Glutamatergic neuron (in vitro differentiated cells): ENCODE measurements around the gene ETF1. TPM values are rescaled to one million over a fixed set of nuclear protein-coding genes. Genes with fewer than 3 reads are reported as not detected.

ENCODE experiments used
- DNase-seq: peaks from one replicate; pipeline ENCODE4 v3.0.0; 2022
- H3K27ac Mint-ChIP-seq: one replicate; pipeline ENCODE4 v1.8.0; 2020; ENCODE audit warnings: mild to moderate bottlenecking, mixed read lengths, inconsistent platforms; ENCODE audit not compliant: unreplicated experiment
- H3K27me3 Mint-ChIP-seq: one replicate; pipeline ENCODE4 v1.8.0; 2020; ENCODE audit warnings: mild to moderate bottlenecking, moderate library complexity, mixed read lengths, inconsistent platforms; ENCODE audit not compliant: unreplicated experiment
- H3K36me3 Mint-ChIP-seq: one replicate; pipeline ENCODE4 v1.8.0; 2020; ENCODE audit warnings: mild to moderate bottlenecking, mixed read lengths, inconsistent platforms; ENCODE audit not compliant: unreplicated experiment
- H3K4me1 Mint-ChIP-seq: one replicate; pipeline ENCODE4 v1.8.0; 2020; ENCODE audit warnings: mild to moderate bottlenecking, low read depth, mixed read lengths, inconsistent platforms; ENCODE audit not compliant: unreplicated experiment
- H3K4me3 Mint-ChIP-seq: one replicate; pipeline ENCODE4 v1.8.0; 2020; ENCODE audit warnings: mild to moderate bottlenecking, mixed read lengths, inconsistent platforms; ENCODE audit not compliant: unreplicated experiment
- H3K9me3 Mint-ChIP-seq: one replicate; pipeline ENCODE4 v1.8.0; 2020; ENCODE audit warnings: mild to moderate bottlenecking, moderate library complexity, mixed read lengths, inconsistent platforms; ENCODE audit not compliant: unreplicated experiment
- CTCF ChIP-seq: fragments of 200-600 bp; sonication (generic); IDR thresholded peaks from one replicate; pipeline ENCODE4 v1.5.0; 2021; ENCODE audit not compliant: partially characterized antibody, unreplicated experiment
- total RNA-seq: library from RNA; stranded (reverse); fragmentation: NEBNext Ultra II Directional; extraction: Animal tissue kit (Norgen Biotek cat#: 25700); gene quantifications from one replicate; pipeline ENCODE4 v1.2.1, GENCODE V29; 2021; ENCODE audit not compliant: unreplicated experiment

The ETF1 gene
- total RNA-seq, 1 donor from 2014 or later = 70.4 TPM

- H3K4me3 Mint-ChIP-seq = no peak overlapping the region
- no peak for DNase-seq
- no peak for TF ChIP-seq CTCF
- peaks cover 4% of the 10 kb centered on the region for H3K9me3 Mint-ChIP-seq
- H3K4me1 Mint-ChIP-seq = peaks cover 3% of the 10 kb centered on the region
- no peaks in the 10 kb centered on the region for H3K36me3 Mint-ChIP-seq
- H3K27me3 Mint-ChIP-seq = peaks cover 3% of the 10 kb centered on the region
- H3K27ac Mint-ChIP-seq = no peak overlapping the region
These were observed 26.7 kb upstream of the ETF1 start for GRCh38 chr5:138569782-138570181.

GRCh38 chr5:138568061-138568824 is 25.2 kb upstream of the ETF1 start:
- Mint-ChIP-seq H3K4me3 (no peak overlapping the region), H3K27ac (no peak overlapping the region)
- no peak for TF ChIP-seq CTCF

GRCh38 chr5:138566792-138567191 is 23.8 kb upstream of the ETF1 start:
- Mint-ChIP-seq H3K27me3 (peaks cover 2% of the 10 kb centered on the region), H3K9me3 (peaks cover 2% of the 10 kb centered on the region), H3K4me1 (peaks cover 7% of the 10 kb centered on the region), H3K4me3 (no peak overlapping the region), H3K27ac (no peak overlapping the region), H3K36me3 (no peaks in the 10 kb centered on the region)
- no peak for TF ChIP-seq CTCF
- DNase-seq = no peak

More at GRCh38 chr5:138568061-138568824, 25.2 kb upstream of the ETF1 start:
- Mint-ChIP-seq H3K4me1 (peaks cover 6% of the 10 kb centered on the region), H3K36me3 (no peaks in the 10 kb centered on the region), H3K9me3 (peaks cover 2% of the 10 kb centered on the region), H3K27me3 (peaks cover 2% of the 10 kb centered on the region)
- DNase-seq = no peak

GRCh38 chr5:138565100-138565821 is 22.2 kb upstream of the ETF1 start:
- no peak for DNase-seq

More at GRCh38 chr5:138565100-138565821, 22.2 kb upstream of the ETF1 start:
- Mint-ChIP-seq H3K4me1 (peaks cover 7% of the 10 kb centered on the region), H3K9me3 (peaks cover 2% of the 10 kb centered on the region), H3K27me3 (peaks cover 2% of the 10 kb centered on the region), H3K27ac (no peak overlapping the region), H3K36me3 (no peaks in the 10 kb centered on the region), H3K4me3 (no peak overlapping the region)
- no peak for TF ChIP-seq CTCF
